ENCODE data around the gene YPEL4.
A peak's percentile ranks its signal among the peaks of the same experiment; 100 is the strongest.

Gene YPEL4

DNA sequence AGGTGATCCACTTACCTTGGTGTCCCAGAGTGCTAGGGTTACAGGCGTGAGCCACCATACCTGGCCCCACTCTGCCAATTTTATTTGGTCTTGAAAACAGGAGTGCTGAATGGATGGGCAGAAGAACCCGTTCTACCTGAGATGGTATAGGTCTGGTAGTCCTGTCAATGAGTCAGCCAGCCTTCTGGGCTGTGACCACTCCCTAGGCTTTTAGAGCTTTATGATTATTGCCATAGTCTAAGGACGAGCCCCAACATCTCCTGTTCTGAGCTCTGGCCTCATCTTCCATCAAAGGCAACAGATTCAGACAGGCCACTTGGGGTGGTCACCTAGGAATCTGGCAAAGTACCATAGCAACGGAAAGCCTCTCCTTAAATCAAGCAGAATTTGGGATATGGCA is 29.7 kb upstream of the YPEL4 start:
- no peak overlapping the region for H2BK5ac ChIP-seq (ENCODE audit: low read length)
- H3K18ac ChIP-seq (ENCODE audit: low read length): no peak overlapping the region
- no peak overlapping the region for H3K23ac ChIP-seq (ENCODE audit: low read length)
- no peak overlapping the region for H3K27ac ChIP-seq (ENCODE audit: low read depth, low read length)
- H4K5ac ChIP-seq (ENCODE audit: low read length): no peak overlapping the region
- no peak for DNase-seq
- no peak overlapping the region for H2BK15ac ChIP-seq (replicated peaks; ENCODE audit: low read depth)
- WGBS (ENCODE audit: extremely low coverage, insufficient coverage, low lambda C conversion rate): no CpG with 5 or more reads among the region's 4 CpGs
- H3K79me2 ChIP-seq (ENCODE audit: control insufficient read depth, insufficient read depth, low read length): peaks cover 34% of the 10 kb centered on the region
- no peak overlapping the region for H3K56ac ChIP-seq (ENCODE audit: low read length)
- H2BK120ac ChIP-seq (ENCODE audit: low read depth, low read length): no peak overlapping the region
- no peak overlapping the region for H4K8ac ChIP-seq (ENCODE audit: low read depth, low read length)
- H3K36me3 ChIP-seq (ENCODE audit: control insufficient read depth, insufficient read depth, low read length): peaks cover 7% of the 10 kb centered on the region
- H3K27me3 ChIP-seq (ENCODE audit: insufficient read depth, low read length, poor library complexity): no peaks in the 10 kb centered on the region
- H3K9ac ChIP-seq (ENCODE audit: low read length): no peak overlapping the region
- no peak overlapping the region for H2AK5ac ChIP-seq (ENCODE audit: low read length)
- H3K4me2 ChIP-seq (ENCODE audit: low read length): no peak overlapping the region
- H3K4me1 ChIP-seq (ENCODE audit: control insufficient read depth, low read depth, low read length): peaks cover 13% of the 10 kb centered on the region
- H3K4me3 ChIP-seq (ENCODE audit: low read length): no peak overlapping the region
- H3K79me1 ChIP-seq (ENCODE audit: low read length): peaks cover 27% of the 10 kb centered on the region
- no peak overlapping the region for H3K4ac ChIP-seq (ENCODE audit: low read depth, low read length)

- peaks cover 40% of the 10 kb centered on the region for H3K79me2 ChIP-seq (ENCODE audit: control insufficient read depth, insufficient read depth, low read length)
- no peak overlapping the region for H3K18ac ChIP-seq (ENCODE audit: low read length)
- peaks cover 4% of the 10 kb centered on the region for H3K36me3 ChIP-seq (ENCODE audit: control insufficient read depth, insufficient read depth, low read length)
- H4K5ac ChIP-seq (ENCODE audit: low read length): no peak overlapping the region
- no peak overlapping the region for H2AK5ac ChIP-seq (ENCODE audit: low read length)
- WGBS (ENCODE audit: extremely low coverage, insufficient coverage, low lambda C conversion rate): no CpG with 5 or more reads among the region's 3 CpGs
- no peaks in the 10 kb centered on the region for H3K27me3 ChIP-seq (ENCODE audit: insufficient read depth, low read length, poor library complexity)
- peak overlapping the region; percentile 8 for H3K4ac ChIP-seq (ENCODE audit: low read depth, low read length)
- H3K4me2 ChIP-seq (ENCODE audit: low read length): no peak overlapping the region
- no peak overlapping the region for H4K8ac ChIP-seq (ENCODE audit: low read depth, low read length)
- H3K4me3 ChIP-seq (ENCODE audit: low read length): no peak overlapping the region
- H3K79me1 ChIP-seq (ENCODE audit: low read length): peaks cover 21% of the 10 kb centered on the region
- peaks cover 17% of the 10 kb centered on the region for H3K4me1 ChIP-seq (ENCODE audit: control insufficient read depth, low read depth, low read length)
- peak overlapping the region; percentile 22 for H3K9ac ChIP-seq (ENCODE audit: low read length)
- no peak for DNase-seq
- no peak overlapping the region for H2BK5ac ChIP-seq (ENCODE audit: low read length)
- no peak overlapping the region for H2BK120ac ChIP-seq (ENCODE audit: low read depth, low read length)
- H3K23ac ChIP-seq (ENCODE audit: low read length): no peak overlapping the region
- no peak overlapping the region for H3K27ac ChIP-seq (ENCODE audit: low read depth, low read length)
- no peak overlapping the region for H3K56ac ChIP-seq (ENCODE audit: low read length)
- no peak overlapping the region for H2BK15ac ChIP-seq (replicated peaks; ENCODE audit: low read depth)
These were observed 25.6 kb upstream of the YPEL4 start for GRCh38 chr11:57675176-57675941.

- Histone ChIP-seq H4K5ac (ENCODE audit: low read length) (no peak overlapping the region), H2BK5ac (ENCODE audit: low read length) (no peak overlapping the region), H3K27ac (ENCODE audit: low read depth, low read length) (no peak overlapping the region), H2AK5ac (ENCODE audit: low read length) (no peak overlapping the region), H3K36me3 (ENCODE audit: control insufficient read depth, insufficient read depth, low read length) (no peaks in the 10 kb centered on the region), H4K8ac (ENCODE audit: low read depth, low read length) (no peak overlapping the region), H2BK120ac (ENCODE audit: low read depth, low read length) (no peak overlapping the region), H3K4me2 (ENCODE audit: low read length) (no peak overlapping the region), H3K18ac (ENCODE audit: low read length) (no peak overlapping the region), H3K27me3 (ENCODE audit: insufficient read depth, low read length, poor library complexity) (no peaks in the 10 kb centered on the region), H3K79me2 (ENCODE audit: control insufficient read depth, insufficient read depth, low read length) (peaks cover 43% of the 10 kb centered on the region), H3K4ac (ENCODE audit: low read depth, low read length) (no peak overlapping the region), H3K9ac (ENCODE audit: low read length) (no peak overlapping the region), H3K56ac (ENCODE audit: low read length) (no peak overlapping the region), H2BK15ac (replicated peaks; ENCODE audit: low read depth) (no peak overlapping the region), H3K4me1 (ENCODE audit: control insufficient read depth, low read depth, low read length) (peaks cover 17% of the 10 kb centered on the region), H3K4me3 (ENCODE audit: low read length) (no peak overlapping the region), H3K79me1 (ENCODE audit: low read length) (peaks cover 15% of the 10 kb centered on the region), H3K23ac (ENCODE audit: low read length) (no peak overlapping the region)
- no peak for DNase-seq
These were observed 24.5 kb upstream of the YPEL4 start for GRCh38 chr11:57674251-57674650.

DNA sequence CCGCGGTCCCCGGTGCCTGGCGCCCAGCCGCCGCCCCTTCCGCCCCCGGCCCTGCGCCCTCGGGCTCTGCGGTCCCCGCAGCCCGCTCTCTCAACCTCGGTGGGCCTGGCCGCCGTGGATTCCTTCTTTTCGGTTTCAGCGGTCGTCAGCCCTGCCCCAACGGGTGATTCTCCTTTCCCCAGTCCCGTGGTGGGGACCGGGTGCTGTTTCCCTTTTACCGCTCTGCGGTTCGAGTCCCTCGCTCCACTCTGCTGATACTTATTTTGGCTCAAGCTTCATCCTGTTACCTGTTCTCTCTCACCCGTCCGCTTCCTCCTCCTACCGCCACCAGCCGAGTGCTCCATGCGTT is 18.7 kb upstream of the YPEL4 start:
- WGBS (ENCODE audit: extremely low coverage, insufficient coverage, low lambda C conversion rate): no CpG with 5 or more reads among the region's 31 CpGs
- no peak overlapping the region for H3K23ac ChIP-seq (ENCODE audit: low read length)
- peak overlapping the region; percentile 96 for H3K56ac ChIP-seq (ENCODE audit: low read length)

GRCh38 chr11:57667736-57668433 is 18.2 kb upstream of the YPEL4 start, which contains the start of gene ZDHHC5:
Gene ZDHHC5, plus strand, starts transcription at chr11:57668114. Its CDS starts 4,977 bp downstream, at chr11:57673091.
- Histone ChIP-seq H3K9ac (ENCODE audit: low read length) (peak within 1 kb of the TSS; percentile 96), H3K27me3 (ENCODE audit: insufficient read depth, low read length, poor library complexity) (no peaks in the 10 kb centered on the region), H2BK120ac (ENCODE audit: low read depth, low read length) (peak within 1 kb of the TSS; percentile 0), H2AK5ac (ENCODE audit: low read length) (no peak within 1 kb of the TSS), H3K36me3 (ENCODE audit: control insufficient read depth, insufficient read depth, low read length) (no peaks in the 10 kb centered on the region), H4K8ac (ENCODE audit: low read depth, low read length) (no peak within 1 kb of the TSS), H4K5ac (ENCODE audit: low read length) (peak within 1 kb of the TSS; percentile 35), H3K4me1 (ENCODE audit: control insufficient read depth, low read depth, low read length) (peaks cover 3% of the 10 kb centered on the region), H3K4ac (ENCODE audit: low read depth, low read length) (peak within 1 kb of the TSS; percentile 40), H3K79me2 (ENCODE audit: control insufficient read depth, insufficient read depth, low read length) (peaks cover 27% of the 10 kb centered on the region), H2BK15ac (replicated peaks; ENCODE audit: low read depth) (no peak within 1 kb of the TSS), H3K4me3 (ENCODE audit: low read length) (peak within 1 kb of the TSS; percentile 93), H3K4me2 (ENCODE audit: low read length) (peak within 1 kb of the TSS; percentile 61), H3K79me1 (ENCODE audit: low read length) (peaks cover 6% of the 10 kb centered on the region), H3K18ac (ENCODE audit: low read length) (peak within 1 kb of the TSS; percentile 19), H3K56ac (ENCODE audit: low read length) (peak within 1 kb of the TSS; percentile 96), H3K23ac (ENCODE audit: low read length) (no peak within 1 kb of the TSS), H3K27ac (ENCODE audit: low read depth, low read length) (peak within 1 kb of the TSS; percentile 97), H2BK5ac (ENCODE audit: low read length) (peak within 1 kb of the TSS; percentile 65)
- peak; percentile 100 for DNase-seq
- WGBS (ENCODE audit: extremely low coverage, insufficient coverage, low lambda C conversion rate): no CpG with 5 or more reads among the region's 96 CpGs

More for the DNA sequence above, 18.7 kb upstream of the YPEL4 start:
- Histone ChIP-seq H3K4me3 (ENCODE audit: low read length) (peak overlapping the region; percentile 93), H3K4me2 (ENCODE audit: low read length) (peak overlapping the region; percentile 61), H2BK120ac (ENCODE audit: low read depth, low read length) (peak overlapping the region; percentile 0), H3K36me3 (ENCODE audit: control insufficient read depth, insufficient read depth, low read length) (no peaks in the 10 kb centered on the region), H3K9ac (ENCODE audit: low read length) (peak overlapping the region; percentile 96), H4K8ac (ENCODE audit: low read depth, low read length) (no peak overlapping the region), H3K18ac (ENCODE audit: low read length) (peak overlapping the region; percentile 19), H2BK5ac (ENCODE audit: low read length) (peak overlapping the region; percentile 64), H3K4me1 (ENCODE audit: control insufficient read depth, low read depth, low read length) (peaks cover 4% of the 10 kb centered on the region), H3K27me3 (ENCODE audit: insufficient read depth, low read length, poor library complexity) (no peaks in the 10 kb centered on the region), H3K79me1 (ENCODE audit: low read length) (peaks cover 9% of the 10 kb centered on the region), H4K5ac (ENCODE audit: low read length) (no peak overlapping the region), H3K79me2 (ENCODE audit: control insufficient read depth, insufficient read depth, low read length) (peaks cover 30% of the 10 kb centered on the region), H2AK5ac (ENCODE audit: low read length) (no peak overlapping the region), H3K27ac (ENCODE audit: low read depth, low read length) (peak overlapping the region; percentile 97), H3K4ac (ENCODE audit: low read depth, low read length) (peak overlapping the region; percentile 40), H2BK15ac (replicated peaks; ENCODE audit: low read depth) (no peak overlapping the region)
- peak; percentile 39 for DNase-seq
